Aorta (tissue), 5 donors: ENCODE results near the gene C19orf53. TPM values are rescaled to one million over a fixed set of nuclear protein-coding genes. Genes with fewer than 3 reads are reported as not detected.
"Not testable (repeated sequence)": the region's sequence is repeated elsewhere in the genome, so short reads cannot be mapped to it uniquely, and the experiment has no call there.

Source experiments
- ATAC-seq: fragments of 200-7000 bp; cut with Tn5 transposase; one replicate; pipeline ENCODE4 v1.9.1; 2022; ENCODE audit warnings: moderate library complexity; ENCODE audit not compliant: low FRiP score
- DNase-seq, 2 donors: peaks; one replicate each; pipeline ENCODE4 v3.0.0-alpha.2; 2020
- H3K27ac ChIP-seq, 2 donors: one replicate each; pipeline ENCODE4 v1.5.1; 2013; ENCODE audit warnings: low read length in 2 of 2, mild to moderate bottlenecking in 2 of 2, moderate library complexity in 2 of 2, control low read depth in 1 of 2, inconsistent platforms in 1 of 2, low read depth in 1 of 2
- H3K27me3 ChIP-seq, 2 donors: one replicate each; pipeline ENCODE4 v1.6.1; 2013; ENCODE audit warnings: control low read depth in 1 of 2, low read length in 1 of 2, mild to moderate bottlenecking in 1 of 2, moderate library complexity in 1 of 2; ENCODE audit not compliant: insufficient read depth in 2 of 2, control insufficient read depth in 1 of 2
- H3K36me3 ChIP-seq, 2 donors: one replicate each; pipeline ENCODE4 v1.6.1; 2013; ENCODE audit warnings: control low read depth in 1 of 2, low read length in 1 of 2, mild to moderate bottlenecking in 1 of 2; ENCODE audit not compliant: insufficient read depth in 2 of 2, control insufficient read depth in 1 of 2
- H3K4me1 ChIP-seq, 2 donors: one replicate each; pipeline ENCODE4 v1.6.1; 2013; ENCODE audit warnings: low read length in 2 of 2, control low read depth in 1 of 2, mild to moderate bottlenecking in 1 of 2, moderate library complexity in 1 of 2; ENCODE audit not compliant: insufficient read depth in 2 of 2, control insufficient read depth in 1 of 2
- H3K4me3 ChIP-seq, 2 donors: one replicate each; pipeline ENCODE4 v1.5.1; 2013; ENCODE audit warnings: low read length in 2 of 2, control low read depth in 1 of 2, mild to moderate bottlenecking in 1 of 2
- H3K9me3 ChIP-seq: one replicate; pipeline ENCODE4 v1.6.1; 2013; ENCODE audit warnings: mild to moderate bottlenecking, low read length; ENCODE audit not compliant: control insufficient read depth
- WGBS, 2 donors: extraction: QIAGEN DNeasy Blood & Tissue Kit; methylation state at CpG; one replicate each; pipeline ENCODE4 v1.1.7; 2013; 5-methylcytosine and 5-hydroxymethylcytosine counted together
- intact Hi-C, 2 donors: fragments of 100-400 bp; cut with DNase I; formaldehyde crosslinking; loops; one replicate each; pipeline versions ENCODE4 v1.14.2 to v1.15.0; 2022
- polyA plus RNA-seq, 2 donors: library from polyadenylated mRNA; stranded (reverse); fragments of 200-250 nt; gene quantifications; one replicate each; pipeline ENCODE4 v1.2.3, GENCODE V29; 2013
- total RNA-seq, 2 donors: library from RNA; stranded (reverse); fragmentation: NEBNext Ultra II Directional; extraction: Animal tissue kit (Norgen Biotek cat#: 25700); gene quantifications; one replicate each; pipeline ENCODE4 v1.2.1, GENCODE V29; 2021
- donor health status: healthy with polysubstance abuse.
- donor health status: Bipolar disorder and iron deficiency.
- donor health status: DM: no; HTN: no; CAD: no.
- donor health status: DM: no; HTN: no; CAD: no.
- donor health status: DM: yes; HTN: yes; CAD: no.

The C19orf53 gene
- total and polyA plus RNA-seq, 4 donors, result 57.8 to 172 (median 82.6) TPM

DNA sequence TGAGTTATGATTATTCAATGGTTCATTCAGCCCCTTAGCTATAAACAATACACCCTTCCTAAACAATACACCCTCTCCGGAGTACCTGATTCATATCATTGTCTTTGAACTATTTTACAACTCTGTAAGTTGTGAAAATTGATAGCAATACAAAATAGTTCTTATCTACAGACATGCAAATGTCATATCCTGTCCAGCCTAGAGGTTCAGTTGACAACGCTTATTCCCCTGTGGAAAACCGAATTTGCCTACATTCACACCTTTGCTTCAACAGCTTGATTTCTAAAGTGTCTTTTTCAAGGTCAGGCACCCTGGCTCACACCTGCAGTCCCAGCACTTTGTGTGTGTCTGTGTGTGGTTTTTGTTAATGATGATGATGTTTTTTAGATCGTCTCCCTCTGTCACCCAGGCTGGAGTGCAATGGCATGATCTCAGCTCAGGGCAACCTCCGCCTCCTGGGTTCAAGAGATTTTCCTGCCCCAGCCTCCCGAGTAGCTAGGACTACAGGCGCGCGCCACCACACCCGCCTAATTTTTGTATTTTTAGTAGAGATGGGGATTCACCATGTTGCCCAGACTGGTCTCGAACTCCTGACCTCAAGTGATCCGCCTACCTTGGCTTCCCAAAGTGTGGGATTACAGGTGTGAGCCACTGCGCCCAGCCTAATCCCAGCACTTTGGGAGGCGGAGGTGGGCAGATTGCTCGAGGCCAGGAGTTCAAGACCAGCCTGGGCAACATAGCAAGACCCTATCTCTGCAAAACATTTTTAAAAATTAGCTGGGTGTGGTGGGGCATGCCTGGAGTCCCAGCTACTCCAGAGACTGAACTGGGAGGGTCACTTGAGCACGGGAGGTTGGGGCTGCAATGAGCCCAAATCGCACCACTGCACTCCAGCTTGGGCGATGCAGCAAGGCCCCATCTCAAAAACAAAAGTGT lies 9.6 kb downstream of the C19orf53 start:
- Histone ChIP-seq H3K9me3 (no peaks in the 10 kb centered on the region), H3K4me1 (no peaks in the 10 kb centered on the region), H3K27me3 (no peaks in the 10 kb centered on the region), H3K36me3 (no peaks in the 10 kb centered on the region), H3K27ac (peak overlapping the region in 1 of 2 donors; percentile 7), H3K4me3 (no peak overlapping the region)
- DNase-seq (no peak), ATAC-seq (no peak)
- intact Hi-C loops, result loop anchor here in 1 of 2 donors (2.0 to 5.0 kb wide), 2 partner anchors 52 to 79 kb away; no protein-coding TSS in a partner anchor
- 85 to 91% methylated on average over 18 of the region's 18 CpGs for WGBS, 2 donors

- peak; percentile 90 to 95 for DNase-seq
- no peaks in the 10 kb centered on the region for H3K4me1 ChIP-seq
- intact Hi-C loops, result loop anchor here in 1 of 2 donors (2.0 to 5.0 kb wide), 2 partner anchors 53 to 78 kb away; no protein-coding TSS in a partner anchor
- H3K9me3 ChIP-seq, result no peaks in the 10 kb centered on the region
- H3K27ac ChIP-seq, result peak overlapping the region in 1 of 2 donors; percentile 90
- WGBS, 2 donors, result 4% methylated on average over 16 to 17 of the region's 17 CpGs
- no peak overlapping the region for H3K4me3 ChIP-seq
- peak; percentile 66 for ATAC-seq
- H3K36me3 ChIP-seq, result no peaks in the 10 kb centered on the region
- no peaks in the 10 kb centered on the region for H3K27me3 ChIP-seq
These were observed 10.6 kb downstream of the C19orf53 start for GRCh38 chr19:13784731-13785452.

GRCh38 chr19:13788991-13789390 lies 14.7 kb downstream of the C19orf53 start:
- no peaks in the 10 kb centered on the region for H3K36me3 ChIP-seq
- peak; percentile 40 for ATAC-seq
- peak in 1 of 2 donors; percentile 67 for DNase-seq
- no peak overlapping the region for H3K4me3 ChIP-seq
- H3K27ac ChIP-seq, result peak overlapping the region; percentile 77 to 88
- 7 to 17% methylated on average over 8 of the region's 8 CpGs for whole genome bisulfite sequencing, 2 donors
- H3K27me3 ChIP-seq, result no peaks in the 10 kb centered on the region
- H3K4me1 ChIP-seq, result no peaks in the 10 kb centered on the region
- H3K9me3 ChIP-seq, result no peaks in the 10 kb centered on the region
- intact Hi-C loops, result no loop called here

DNA sequence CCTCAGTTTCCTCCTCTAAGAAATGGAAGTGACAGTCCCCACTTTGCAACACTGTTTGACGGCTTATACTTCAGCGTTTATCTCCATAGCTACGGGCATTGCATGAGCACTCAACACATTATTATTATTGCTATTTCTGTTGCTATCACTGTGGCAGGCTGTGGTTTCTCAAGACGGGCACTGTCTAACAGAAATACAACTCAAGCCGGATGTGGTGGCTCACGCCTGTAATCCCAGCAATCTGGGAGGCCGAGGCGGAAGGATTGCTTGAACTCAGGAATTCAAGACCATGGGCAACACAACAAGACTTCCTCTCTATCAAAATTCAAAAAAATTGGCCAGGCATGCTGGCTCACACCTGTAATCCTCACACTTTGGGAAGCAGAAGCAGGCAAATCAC lies 16.1 kb downstream of the C19orf53 start:
- no peaks in the 10 kb centered on the region for H3K27me3 ChIP-seq
- H3K4me1 ChIP-seq, result no peaks in the 10 kb centered on the region
- ATAC-seq (no peak), DNase-seq (no peak)
- intact Hi-C loops, result no loop called here
- no peak overlapping the region for H3K4me3 ChIP-seq
- no peaks in the 10 kb centered on the region for H3K36me3 ChIP-seq
- 53 to 56% methylated on average over 8 of the region's 8 CpGs for WGBS, 2 donors
- H3K9me3 ChIP-seq, result no peaks in the 10 kb centered on the region
- peak overlapping the region in 1 of 2 donors; percentile 62 for H3K27ac ChIP-seq

- H3K4me1 ChIP-seq, H3K36me3 ChIP-seq, ATAC-seq, intact Hi-C loops, H3K4me3 ChIP-seq, DNase-seq, H3K27me3 ChIP-seq, H3K9me3 ChIP-seq: not testable (repeated sequence)
- WGBS, 2 donors, result 63 to 68% methylated on average over 9 of the region's 9 CpGs
- H3K27ac ChIP-seq, result peak overlapping the region in 1 of 2 donors; percentile 85
These were observed 19.1 kb downstream of the C19orf53 start for GRCh38 chr19:13793317-13793716.

- ATAC-seq, result peak; percentile 71
- intact Hi-C loops, result no loop called here
- peak overlapping the region; percentile 50 to 55 for H3K4me3 ChIP-seq
- 1% methylated on average over 7 to 8 of the region's 8 CpGs for WGBS, 2 donors
- peak overlapping the region; percentile 23 to 98 for H3K27ac ChIP-seq
- peak; percentile 93 to 94 for DNase-seq
- H3K4me1 ChIP-seq, result peaks cover 0 to 2% of the 10 kb centered on the region in 2 donors
- H3K36me3 ChIP-seq, result no peaks in the 10 kb centered on the region
- H3K9me3 ChIP-seq, result no peaks in the 10 kb centered on the region
- H3K27me3 ChIP-seq, result no peaks in the 10 kb centered on the region
These were observed 20.1 kb downstream of the C19orf53 start for GRCh38 chr19:13794398-13794756.

GRCh38 chr19:13794757-13795589 lies 20.7 kb downstream of the C19orf53 start, which contains the start of gene ZSWIM4:
TSS of gene ZSWIM4 (plus strand) at chr19:13795443. CDS start at chr19:13795649, 206 bp downstream.
- peak; percentile 99 to 100 for DNase-seq
- peaks cover 0 to 2% of the 10 kb centered on the region in 2 donors for H3K4me1 ChIP-seq
- H3K9me3 ChIP-seq, result no peaks in the 10 kb centered on the region
- peak within 1 kb of the TSS; percentile 23 to 98 for H3K27ac ChIP-seq
- intact Hi-C loops, result no loop called here
- no peaks in the 10 kb centered on the region for H3K27me3 ChIP-seq
- H3K4me3 ChIP-seq, result peak within 1 kb of the TSS; percentile 61 to 70
- peak; percentile 97 for ATAC-seq
- H3K36me3 ChIP-seq, result no peaks in the 10 kb centered on the region
- 1% methylated on average over 51 to 71 of the region's 71 CpGs for WGBS, 2 donors
